ENCODE data around the gene PLCB1.

Gene PLCB1

GRCh38 chr20:8853805-8854338, 721.8 kb downstream of the PLCB1 start:
- DNase-seq (ENCODE audit: low read depth) = peak; percentile 71
- TF ChIP-seq, protein P1, sequence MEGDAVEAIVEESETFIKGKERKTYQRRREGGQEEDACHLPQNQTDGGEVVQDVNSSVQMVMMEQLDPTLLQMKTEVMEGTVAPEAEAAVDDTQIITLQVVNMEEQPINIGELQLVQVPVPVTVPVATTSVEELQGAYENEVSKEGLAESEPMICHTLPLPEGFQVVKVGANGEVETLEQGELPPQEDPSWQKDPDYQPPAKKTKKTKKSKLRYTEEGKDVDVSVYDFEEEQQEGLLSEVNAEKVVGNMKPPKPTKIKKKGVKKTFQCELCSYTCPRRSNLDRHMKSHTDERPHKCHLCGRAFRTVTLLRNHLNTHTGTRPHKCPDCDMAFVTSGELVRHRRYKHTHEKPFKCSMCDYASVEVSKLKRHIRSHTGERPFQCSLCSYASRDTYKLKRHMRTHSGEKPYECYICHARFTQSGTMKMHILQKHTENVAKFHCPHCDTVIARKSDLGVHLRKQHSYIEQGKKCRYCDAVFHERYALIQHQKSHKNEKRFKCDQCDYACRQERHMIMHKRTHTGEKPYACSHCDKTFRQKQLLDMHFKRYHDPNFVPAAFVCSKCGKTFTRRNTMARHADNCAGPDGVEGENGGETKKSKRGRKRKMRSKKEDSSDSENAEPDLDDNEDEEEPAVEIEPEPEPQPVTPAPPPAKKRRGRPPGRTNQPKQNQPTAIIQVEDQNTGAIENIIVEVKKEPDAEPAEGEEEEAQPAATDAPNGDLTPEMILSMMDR (IDR thresholded peaks at IDR 0.05; ENCODE audit: control insufficient read depth, insufficient read depth, low read depth, low read length, missing control alignments) = peak; percentile 83
- no peak overlapping the region for H3K4me3 ChIP-seq (ENCODE audit: control insufficient read depth, low read depth, low read length)

DNA sequence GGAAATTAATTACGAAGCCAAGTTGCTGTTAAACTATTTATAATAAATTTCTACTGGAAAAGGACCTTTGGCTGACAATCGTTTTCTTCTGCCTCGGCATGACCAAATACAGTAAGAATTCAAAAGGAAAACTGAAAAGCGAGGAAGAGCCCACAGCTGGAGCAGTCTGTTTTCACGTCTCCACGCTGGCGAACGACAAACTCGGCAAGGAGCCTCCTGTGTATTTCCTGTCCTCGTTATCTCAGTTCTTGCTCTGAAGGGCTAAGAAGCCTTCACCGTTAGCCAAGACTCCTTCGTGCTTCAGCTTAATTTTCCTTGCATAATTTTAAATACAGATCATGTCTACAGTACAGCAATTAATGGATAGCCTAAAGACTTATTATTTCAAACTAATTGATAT, 722.5 kb downstream of the PLCB1 start:
- peak; percentile 24 for DNase-seq (ENCODE audit: low read depth)
- TF ChIP-seq, protein P1 (IDR thresholded peaks at IDR 0.05; ENCODE audit: control insufficient read depth, insufficient read depth, low read depth, low read length, missing control alignments) = no peak
- H3K4me3 ChIP-seq (ENCODE audit: control insufficient read depth, low read depth, low read length) = peak overlapping the region; percentile 3; the same call in 1 of the 2 replicates

DNA sequence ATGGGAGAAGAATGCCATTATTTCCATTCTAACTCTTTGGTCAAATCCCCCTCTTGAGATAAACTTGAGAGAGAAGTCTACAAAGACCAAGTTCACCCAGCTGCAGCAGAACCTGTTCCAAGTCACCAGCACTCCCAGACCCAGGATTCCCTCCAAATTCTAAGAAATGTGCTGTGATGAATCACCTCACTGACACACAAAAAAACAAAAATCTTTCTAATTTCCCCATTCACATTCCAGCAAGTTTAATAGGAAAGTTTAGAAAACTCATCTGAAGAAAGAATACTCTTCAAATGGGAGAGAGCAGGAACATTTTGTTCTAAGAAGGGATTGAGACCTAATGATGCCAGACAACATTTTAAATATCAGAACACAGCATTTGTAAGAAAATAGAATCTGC, 723.2 kb downstream of the PLCB1 start:
- TF ChIP-seq, protein P1 (IDR thresholded peaks at IDR 0.05; ENCODE audit: control insufficient read depth, insufficient read depth, low read depth, low read length, missing control alignments) = no peak
- H3K4me3 ChIP-seq (ENCODE audit: control insufficient read depth, low read depth, low read length) = no peak overlapping the region
- DNase-seq (ENCODE audit: low read depth) = peak; percentile 33

GRCh38 chr20:8856668-8857067, 724.6 kb downstream of the PLCB1 start:
- no peak for DNase-seq (ENCODE audit: low read depth)
- TF ChIP-seq, protein P1 (IDR thresholded peaks at IDR 0.05; ENCODE audit: control insufficient read depth, insufficient read depth, low read depth, low read length, missing control alignments) = no peak
- H3K4me3 ChIP-seq (ENCODE audit: control insufficient read depth, low read depth, low read length) = no peak overlapping the region

DNA sequence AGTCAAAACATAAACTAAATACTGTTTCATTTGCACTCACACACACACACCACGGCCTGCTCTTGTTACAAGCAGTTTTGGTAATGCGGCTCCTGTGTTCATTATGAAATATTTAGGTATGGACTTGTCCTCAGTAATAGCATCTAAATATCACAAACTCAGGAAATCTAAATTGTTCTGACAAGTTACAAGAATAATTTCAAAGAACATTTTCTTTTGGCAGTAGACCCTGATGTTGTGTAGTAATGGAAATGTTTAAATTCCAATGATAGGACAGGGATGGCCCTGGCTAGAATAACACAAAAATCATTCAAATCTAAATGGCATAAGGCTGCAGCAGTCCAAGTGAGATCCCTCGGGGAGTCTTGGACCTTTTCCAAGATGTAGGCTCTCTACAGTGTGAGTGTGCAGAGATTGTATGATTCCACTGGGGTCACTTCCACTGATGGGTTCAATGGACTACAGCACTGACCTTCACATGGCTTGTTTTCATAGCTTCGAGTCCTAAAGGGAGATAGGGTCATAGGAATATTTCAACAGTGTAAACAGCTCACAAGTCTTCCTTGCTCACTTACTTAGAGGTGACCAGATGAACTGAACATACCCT, 726.2 kb downstream of the PLCB1 start:
- no peak for DNase-seq (ENCODE audit: low read depth)
- TF ChIP-seq, protein P1 (IDR thresholded peaks at IDR 0.05; ENCODE audit: control insufficient read depth, insufficient read depth, low read depth, low read length, missing control alignments) = no peak

GRCh38 chr20:8860011-8860495, 728.0 kb downstream of the PLCB1 start:
- TF ChIP-seq, protein P1 (IDR thresholded peaks at IDR 0.05; ENCODE audit: control insufficient read depth, insufficient read depth, low read depth, low read length, missing control alignments) = no peak
- no peak overlapping the region for H3K4me3 ChIP-seq (ENCODE audit: control insufficient read depth, low read depth, low read length)
- DNase-seq (ENCODE audit: low read depth) = peak; percentile 70

More for the DNA sequence above, 726.2 kb downstream of the PLCB1 start:
- H3K4me3 ChIP-seq (ENCODE audit: control insufficient read depth, low read depth, low read length) = no peak overlapping the region

All from AG09309 (cell line).